PC-3 (cell line): Measurements from ENCODE around the gene AUTS2. TPM values are rescaled to one million over a fixed set of nuclear protein-coding genes. Genes with fewer than 3 reads are reported as not detected.

Experiments
- ATAC-seq: fragments of 200-7000 bp; cut with Tn5 transposase; 2 replicates; pipeline ENCODE4 v1.9.1; 2020; ENCODE audit warnings: mild to moderate bottlenecking, moderate library complexity
- Bru-seq: library from RNA; stranded (reverse); fragments of 400-500 nt; gene quantifications from one replicate; lab custom pipeline; 2021; lab: Mats Ljungman, UMichigan
- BruChase-seq, 2 experiments: library from RNA; stranded (reverse); fragments of 400-500 nt; gene quantifications; one replicate each; lab custom pipeline; 2021; lab: Mats Ljungman, UMichigan
- BruUV-seq: library from RNA; stranded (reverse); fragments of 400-500 nt; replicated peaks from 2 replicates; lab custom pipeline; 2021; lab: Mats Ljungman, UMichigan
- CTCF ChIA-PET: fragments of 300-600 bp; sonication (Branson Sonifier 250); formaldehyde crosslinking; loops from one replicate; lab custom pipeline; 2022; ENCODE audit warnings: antibody characterized with exemption; lab: Charles Lee
- POLR2A ChIA-PET: fragments of 300-600 bp; sonication (Branson Sonifier 250); formaldehyde crosslinking; loops from one replicate; lab custom pipeline; 2022; ENCODE audit warnings: antibody characterized with exemption; ENCODE audit not compliant: unreplicated experiment; lab: Charles Lee
- DNase-seq: peaks from one replicate; pipeline ENCODE4 v3.0.0-alpha.2; 2015
- H2AFZ ChIP-seq: fragments of 300-600 bp; sonication (generic); 2 replicates; pipeline ENCODE4 v1.6.0; 2016; ENCODE audit warnings: antibody characterized with exemption, low read length
- H3F3A ChIP-seq: fragments of 300-600 bp; sonication (generic); one replicate; pipeline ENCODE4 v1.6.0; 2017; ENCODE audit warnings: antibody characterized with exemption, low read length, control low read depth, mild to moderate bottlenecking; ENCODE audit not compliant: unreplicated experiment
- H3K27ac ChIP-seq: fragments of 300-600 bp; sonication (generic); 2 replicates; pipeline ENCODE4 v1.5.1; 2016; ENCODE audit warnings: mild to moderate bottlenecking, low read length
- H3K27me3 ChIP-seq: fragments of 300-600 bp; sonication (generic); 2 replicates; pipeline ENCODE4 v1.6.1; 2016; ENCODE audit warnings: low read length, mixed read lengths
- H3K36me3 ChIP-seq: fragments of 300-600 bp; sonication (generic); 2 replicates; pipeline ENCODE4 v1.6.1; 2016; ENCODE audit warnings: low read depth, mixed run types, low read length, mixed read lengths
- H3K4me1 ChIP-seq: fragments of 300-600 bp; sonication (generic); 2 replicates; pipeline ENCODE4 v1.5.1; 2016; ENCODE audit warnings: low read length; ENCODE audit not compliant: insufficient read depth
- H3K4me2 ChIP-seq: fragments of 300-600 bp; sonication (generic); 2 replicates; pipeline ENCODE4 v1.6.0; 2016; ENCODE audit warnings: low read length
- H3K4me3 ChIP-seq: fragments of 300-600 bp; sonication (generic); 2 replicates; pipeline ENCODE4 v1.5.1; 2016; ENCODE audit warnings: mild to moderate bottlenecking, low read length, mixed read lengths
- H3K79me2 ChIP-seq: fragments of 300-600 bp; sonication (generic); 2 replicates; pipeline ENCODE4 v1.6.1; 2017; ENCODE audit warnings: low read length, mixed read lengths
- H3K9ac ChIP-seq: fragments of 300-600 bp; sonication (generic); 2 replicates; pipeline ENCODE4 v1.6.0; 2016; ENCODE audit warnings: mild to moderate bottlenecking, low read length
- H3K9me2 ChIP-seq: fragments of 300-600 bp; sonication (generic); replicated peaks from 2 replicates; pipeline ENCODE4 v1.6.1; 2016; ENCODE audit warnings: mixed run types, low read length, mixed read lengths
- H3K9me3 ChIP-seq: fragments of 300-600 bp; sonication (generic); 2 replicates; pipeline ENCODE4 v1.6.1; 2016; ENCODE audit warnings: low read length, mixed read lengths
- H4K20me1 ChIP-seq: fragments of 300-600 bp; sonication (generic); 2 replicates; pipeline ENCODE4 v1.6.1; 2016; ENCODE audit warnings: low read length, mixed read lengths
- EZH2 ChIP-seq: fragments of 300-600 bp; sonication (generic); IDR thresholded peaks from one replicate; pipeline ENCODE4 v1.6.1; 2017; ENCODE audit warnings: antibody characterized with exemption, mild to moderate bottlenecking, low read length; ENCODE audit not compliant: unreplicated experiment
- EZH2phosphoT487 ChIP-seq: fragments of 300-600 bp; sonication (generic); IDR thresholded peaks from 2 replicates; pipeline ENCODE4 v1.6.1; 2018; ENCODE audit warnings: mild to moderate bottlenecking, antibody characterized with exemption, low read length, borderline replicate concordance
- intact Hi-C: fragments of 100-400 bp; cut with micrococcal nuclease; formaldehyde crosslinking; loops from 2 replicates; pipeline ENCODE4 v1.9.0; 2023
- long read RNA-seq: library from polyadenylated mRNA; unstranded; transcript quantifications from one replicate; pipeline ENCODE4 v2.0.0, GENCODE V29; 2021; ENCODE audit not compliant: unreplicated experiment
- total RNA-seq: library from RNA; depleted of rRNA; stranded (reverse); fragments of >200 nt; gene quantifications from 2 replicates; pipeline ENCODE4 v1.2.3, GENCODE V29; 2014; rRNA removed
- TF ChIP-seq, protein P1 (sequence below): fragments of 300-600 bp; sonication (generic); conservative IDR thresholded peaks from 2 replicates; pipeline ENCODE4 v1.5.1; 2017; ENCODE audit warnings: antibody characterized with exemption, low read depth, mild to moderate bottlenecking, low read length

AUTS2 gene
- total RNA-seq (not detected in 2 replicates), Bru-seq, nascent RNA (percentile 9 among the genes with signal in this experiment), BruChase-seq, experiment 1, labeled RNA remaining after a 6-hour chase (percentile 7 among the genes with signal in this experiment), BruChase-seq, experiment 2, labeled RNA remaining after a 2-hour chase (percentile 6 among the genes with signal in this experiment)
- long read RNA-seq = 0 reads

DNA sequence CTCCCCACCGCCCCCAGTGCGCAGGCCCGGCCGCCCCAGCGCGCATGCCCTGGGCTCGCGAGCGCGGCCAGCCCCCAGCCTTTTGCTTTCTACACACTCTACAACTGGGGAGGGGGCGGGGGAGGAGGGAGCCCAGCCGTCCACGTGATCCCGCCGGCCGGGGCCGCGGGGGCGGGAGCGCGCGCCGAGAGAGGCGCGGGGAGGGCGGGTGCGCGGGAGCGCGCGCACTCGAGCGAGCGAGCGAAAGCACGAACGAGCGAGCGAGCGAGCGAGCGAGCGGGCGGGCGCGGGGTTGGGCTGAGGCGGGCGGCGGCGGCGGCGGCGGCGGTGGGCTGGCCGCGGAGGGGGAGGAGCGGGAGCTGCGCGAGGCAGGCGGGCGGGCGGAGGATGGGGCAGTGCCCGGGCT, at the start of gene AUTS2:
Gene AUTS2, plus strand, starts transcription at position 395 of the 406 bp plus-strand sequence. CDS start 1,179 bp downstream, outside the sequence.
- BruUV-seq = no TSS peak
- DNase-seq (peak; percentile 4), ATAC-seq (peak; percentile 65)
- peaks cover 48% of the 10 kb centered on the region for H3K27me3 ChIP-seq
- H3K4me3 ChIP-seq = peak within 1 kb of the TSS; percentile 63
- intact Hi-C loops = no loop called here
- H4K20me1 ChIP-seq = no peaks in the 10 kb centered on the region
- H2AFZ ChIP-seq = peak within 1 kb of the TSS; percentile 67
- H3K9ac ChIP-seq = no peak within 1 kb of the TSS
- peak within 1 kb of the TSS; percentile 83 for H3K4me2 ChIP-seq
- no peaks in the 10 kb centered on the region for H3F3A ChIP-seq
- H3K79me2 ChIP-seq = no peaks in the 10 kb centered on the region
- no peaks in the 10 kb centered on the region; the same call in 1 of the 2 replicates for H3K4me1 ChIP-seq
- TF ChIP-seq EZH2phosphoT487 = no peak
- TF ChIP-seq, protein P1, sequence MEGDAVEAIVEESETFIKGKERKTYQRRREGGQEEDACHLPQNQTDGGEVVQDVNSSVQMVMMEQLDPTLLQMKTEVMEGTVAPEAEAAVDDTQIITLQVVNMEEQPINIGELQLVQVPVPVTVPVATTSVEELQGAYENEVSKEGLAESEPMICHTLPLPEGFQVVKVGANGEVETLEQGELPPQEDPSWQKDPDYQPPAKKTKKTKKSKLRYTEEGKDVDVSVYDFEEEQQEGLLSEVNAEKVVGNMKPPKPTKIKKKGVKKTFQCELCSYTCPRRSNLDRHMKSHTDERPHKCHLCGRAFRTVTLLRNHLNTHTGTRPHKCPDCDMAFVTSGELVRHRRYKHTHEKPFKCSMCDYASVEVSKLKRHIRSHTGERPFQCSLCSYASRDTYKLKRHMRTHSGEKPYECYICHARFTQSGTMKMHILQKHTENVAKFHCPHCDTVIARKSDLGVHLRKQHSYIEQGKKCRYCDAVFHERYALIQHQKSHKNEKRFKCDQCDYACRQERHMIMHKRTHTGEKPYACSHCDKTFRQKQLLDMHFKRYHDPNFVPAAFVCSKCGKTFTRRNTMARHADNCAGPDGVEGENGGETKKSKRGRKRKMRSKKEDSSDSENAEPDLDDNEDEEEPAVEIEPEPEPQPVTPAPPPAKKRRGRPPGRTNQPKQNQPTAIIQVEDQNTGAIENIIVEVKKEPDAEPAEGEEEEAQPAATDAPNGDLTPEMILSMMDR = no peak
- POLR2A ChIA-PET = no interaction called here
- no peaks in the 10 kb centered on the region for H3K9me2 ChIP-seq
- no peaks in the 10 kb centered on the region for H3K9me3 ChIP-seq
- no peaks in the 10 kb centered on the region for H3K36me3 ChIP-seq
- H3K27ac ChIP-seq = no peak within 1 kb of the TSS
- CTCF ChIA-PET = no interaction called here

DNA sequence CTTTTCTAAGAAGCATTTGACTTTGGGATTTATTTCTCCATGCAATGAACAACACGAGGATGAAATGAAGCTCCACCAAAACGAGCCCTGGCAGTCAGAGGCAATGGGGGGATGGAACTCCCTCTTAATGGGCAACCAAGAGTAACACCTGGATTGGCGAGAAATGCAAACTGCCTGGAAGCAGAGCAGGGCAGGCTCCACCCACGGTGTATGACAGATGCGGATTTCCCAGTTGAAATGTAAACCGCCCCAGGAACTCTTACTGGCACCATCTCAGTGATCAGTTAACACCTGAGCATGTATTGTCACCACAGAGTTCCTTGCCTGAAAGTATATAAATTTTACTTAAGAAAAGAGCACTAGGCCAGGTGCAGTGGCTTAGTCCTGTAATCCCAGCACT, 47.3 kb upstream of the AUTS2 start:
- no peaks in the 10 kb centered on the region for H3K79me2 ChIP-seq
- no peak overlapping the region for H2AFZ ChIP-seq
- H3K4me3 ChIP-seq = no peak overlapping the region
- H4K20me1 ChIP-seq = no peaks in the 10 kb centered on the region
- H3K4me2 ChIP-seq = no peak overlapping the region
- no peak for TF ChIP-seq EZH2
- TF ChIP-seq EZH2phosphoT487 = no peak
- TF ChIP-seq, protein P1 = no peak
- no peaks in the 10 kb centered on the region; the same call in 1 of the 2 replicates for H3K9me3 ChIP-seq
- ChIA-PET CTCF (no interaction called here), POLR2A (no interaction called here)
- H3K9ac ChIP-seq = no peak overlapping the region
- intact Hi-C loops = no loop called here
- no TSS peak for BruUV-seq
- H3K9me2 ChIP-seq = no peaks in the 10 kb centered on the region
- H3K27ac ChIP-seq = no peak overlapping the region
- ATAC-seq = no peak
- DNase-seq = no peak
- H3F3A ChIP-seq = no peaks in the 10 kb centered on the region
- H3K4me1 ChIP-seq = no peaks in the 10 kb centered on the region
- no peaks in the 10 kb centered on the region for H3K27me3 ChIP-seq
- no peaks in the 10 kb centered on the region for H3K36me3 ChIP-seq

DNA sequence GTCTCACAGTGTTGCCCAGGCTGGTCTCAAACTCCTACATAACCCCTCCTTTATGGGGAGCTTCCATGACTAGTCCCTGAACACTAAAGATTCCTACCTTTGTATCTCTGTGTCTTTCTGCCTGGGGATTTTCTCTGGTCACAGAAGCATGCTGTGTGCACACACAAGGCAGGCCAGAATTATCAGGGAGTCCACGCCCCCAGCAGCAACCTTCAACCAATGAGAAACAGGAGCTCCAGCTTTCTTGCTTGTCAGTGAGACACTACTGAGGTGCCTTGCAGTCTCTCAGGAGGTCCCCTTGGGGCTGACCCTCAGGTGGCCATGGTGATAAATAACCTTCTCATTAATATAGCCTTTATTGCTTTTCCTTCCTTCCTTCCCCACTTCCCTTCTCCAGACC, 45.1 kb upstream of the AUTS2 start:
- Histone ChIP-seq H3K79me2 (no peaks in the 10 kb centered on the region), H3K9me3 (no peaks in the 10 kb centered on the region; the same call in 1 of the 2 replicates), H3K9ac (no peak overlapping the region), H3K27me3 (no peaks in the 10 kb centered on the region), H3K9me2 (no peaks in the 10 kb centered on the region), H2AFZ (no peak overlapping the region), H3K4me1 (no peaks in the 10 kb centered on the region), H3K4me2 (no peak overlapping the region), H4K20me1 (no peaks in the 10 kb centered on the region), H3F3A (no peaks in the 10 kb centered on the region), H3K36me3 (no peaks in the 10 kb centered on the region), H3K27ac (no peak overlapping the region), H3K4me3 (no peak overlapping the region)
- TF ChIP-seq EZH2phosphoT487 = no peak
- TF ChIP-seq, protein P1 = no peak
- TF ChIP-seq EZH2 = no peak
- no peak for DNase-seq
- intact Hi-C loops = no loop called here
- no TSS peak for BruUV-seq
- ChIA-PET POLR2A (no interaction called here), CTCF (no interaction called here)
- no peak for ATAC-seq
